ENCODE measurements around the gene CCR9.

CCR9 gene

GRCh38 chr3:45887285-45887684, 942 bp downstream of the CCR9 start:
- H3K4me3 Mint-ChIP-seq, result no peak overlapping the region
- no peak overlapping the region for H3K27ac Mint-ChIP-seq
- no peaks in the 10 kb centered on the region for H3K9me3 Mint-ChIP-seq
- peaks cover 33% of the 10 kb centered on the region for H3K4me1 Mint-ChIP-seq
- ATAC-seq (peak; percentile 45), DNase-seq (ENCODE audit: low spot score in 2 of 2) (no peak)
- no peaks in the 10 kb centered on the region for H3K36me3 Mint-ChIP-seq

GRCh38 chr3:45887759-45888511, 1.6 kb downstream of the CCR9 start:
- H3K4me1 Mint-ChIP-seq, result peaks cover 33% of the 10 kb centered on the region
- DNase-seq (ENCODE audit: low spot score in 2 of 2) (no peak), ATAC-seq (peak; percentile 49)
- no peak overlapping the region for H3K27ac Mint-ChIP-seq
- H3K36me3 Mint-ChIP-seq, result no peaks in the 10 kb centered on the region
- H3K9me3 Mint-ChIP-seq, result no peaks in the 10 kb centered on the region
- no peak overlapping the region for H3K4me3 Mint-ChIP-seq

- DNase-seq (ENCODE audit: low spot score in 2 of 2), result no peak
- Mint-ChIP-seq H3K36me3 (no peaks in the 10 kb centered on the region), H3K4me1 (peaks cover 38% of the 10 kb centered on the region), H3K9me3 (no peaks in the 10 kb centered on the region), H3K4me3 (no peak overlapping the region), H3K27ac (no peak overlapping the region)
- ATAC-seq, result no peak
Measured at GRCh38 chr3:45889337-45889736, 3.0 kb downstream of the CCR9 start.

GRCh38 chr3:45890405-45890804, 4.1 kb downstream of the CCR9 start:
- no peak overlapping the region for H3K27ac Mint-ChIP-seq
- no peaks in the 10 kb centered on the region for H3K36me3 Mint-ChIP-seq
- no peaks in the 10 kb centered on the region for H3K9me3 Mint-ChIP-seq
- no peak for DNase-seq (ENCODE audit: low spot score in 2 of 2)
- H3K4me1 Mint-ChIP-seq, result peaks cover 30% of the 10 kb centered on the region
- no peak for ATAC-seq
- peak overlapping the region; percentile 39 for H3K4me3 Mint-ChIP-seq

- ATAC-seq (no peak), DNase-seq (ENCODE audit: low spot score in 2 of 2) (no peak)
- H3K36me3 Mint-ChIP-seq, result no peaks in the 10 kb centered on the region
- H3K9me3 Mint-ChIP-seq, result no peaks in the 10 kb centered on the region
- no peak overlapping the region for H3K4me3 Mint-ChIP-seq
- H3K4me1 Mint-ChIP-seq, result peaks cover 19% of the 10 kb centered on the region
- no peak overlapping the region for H3K27ac Mint-ChIP-seq
Measured at GRCh38 chr3:45892161-45892560, 5.8 kb downstream of the CCR9 start.

GRCh38 chr3:45894015-45894414, 7.7 kb downstream of the CCR9 start:
- H3K4me1 Mint-ChIP-seq, result peaks cover 15% of the 10 kb centered on the region
- no peaks in the 10 kb centered on the region for H3K9me3 Mint-ChIP-seq
- H3K4me3 Mint-ChIP-seq, result no peak overlapping the region
- no peak for ATAC-seq
- no peaks in the 10 kb centered on the region for H3K36me3 Mint-ChIP-seq
- H3K27ac Mint-ChIP-seq, result no peak overlapping the region
- no peak for DNase-seq (ENCODE audit: low spot score in 2 of 2)

GRCh38 chr3:45895686-45896468, 9.5 kb downstream of the CCR9 start:
- Mint-ChIP-seq H3K36me3 (no peaks in the 10 kb centered on the region), H3K4me3 (no peak overlapping the region), H3K27ac (no peak overlapping the region), H3K4me1 (peaks cover 15% of the 10 kb centered on the region), H3K9me3 (no peaks in the 10 kb centered on the region)
- no peak for ATAC-seq
- no peak for DNase-seq (ENCODE audit: low spot score in 2 of 2)

- Mint-ChIP-seq H3K4me3 (no peak overlapping the region), H3K9me3 (no peaks in the 10 kb centered on the region), H3K4me1 (peaks cover 15% of the 10 kb centered on the region), H3K36me3 (no peaks in the 10 kb centered on the region), H3K27ac (no peak overlapping the region)
- DNase-seq (ENCODE audit: low spot score in 2 of 2), result no peak
- ATAC-seq, result no peak
Measured at GRCh38 chr3:45896956-45897355, 10.6 kb downstream of the CCR9 start.

- Mint-ChIP-seq H3K27ac (no peak overlapping the region), H3K4me3 (no peak overlapping the region), H3K36me3 (no peaks in the 10 kb centered on the region), H3K9me3 (no peaks in the 10 kb centered on the region), H3K4me1 (peaks cover 40% of the 10 kb centered on the region)
- ATAC-seq (peak; percentile 83), DNase-seq (ENCODE audit: low spot score in 2 of 2) (no peak)
Measured at GRCh38 chr3:45904931-45905330, 18.6 kb downstream of the CCR9 start.

- no peak overlapping the region for H3K4me3 Mint-ChIP-seq
- H3K4me1 Mint-ChIP-seq, result peaks cover 47% of the 10 kb centered on the region
- no peak overlapping the region for H3K27ac Mint-ChIP-seq
- DNase-seq (ENCODE audit: low spot score in 2 of 2), result no peak
- H3K36me3 Mint-ChIP-seq, result no peaks in the 10 kb centered on the region
- ATAC-seq, result no peak
- no peaks in the 10 kb centered on the region for H3K9me3 Mint-ChIP-seq
Measured at GRCh38 chr3:45905755-45906154, 19.4 kb downstream of the CCR9 start.

GRCh38 chr3:45906681-45907407, 20.5 kb downstream of the CCR9 start:
- Mint-ChIP-seq H3K36me3 (no peaks in the 10 kb centered on the region), H3K27ac (no peak overlapping the region), H3K4me1 (peaks cover 52% of the 10 kb centered on the region), H3K9me3 (no peaks in the 10 kb centered on the region), H3K4me3 (no peak overlapping the region)
- no peak for ATAC-seq
- no peak for DNase-seq (ENCODE audit: low spot score in 2 of 2)

GRCh38 chr3:45907769-45908705, 21.7 kb downstream of the CCR9 start:
- peak; percentile 81 for ATAC-seq
- no peaks in the 10 kb centered on the region for H3K9me3 Mint-ChIP-seq
- H3K4me3 Mint-ChIP-seq, result peak overlapping the region; percentile 10
- no peaks in the 10 kb centered on the region for H3K36me3 Mint-ChIP-seq
- H3K27ac Mint-ChIP-seq, result no peak overlapping the region
- DNase-seq (ENCODE audit: low spot score in 2 of 2), result no peak
- H3K4me1 Mint-ChIP-seq, result peaks cover 59% of the 10 kb centered on the region

GRCh38 chr3:45908761-45909160, 22.4 kb downstream of the CCR9 start:
- H3K4me1 Mint-ChIP-seq, result peaks cover 59% of the 10 kb centered on the region
- no peaks in the 10 kb centered on the region for H3K9me3 Mint-ChIP-seq
- H3K36me3 Mint-ChIP-seq, result no peaks in the 10 kb centered on the region
- DNase-seq (ENCODE audit: low spot score in 2 of 2) (no peak), ATAC-seq (no peak)
- peak overlapping the region; percentile 10 for H3K4me3 Mint-ChIP-seq
- H3K27ac Mint-ChIP-seq, result no peak overlapping the region

- H3K4me3 Mint-ChIP-seq, result no peak overlapping the region
- DNase-seq (ENCODE audit: low spot score in 2 of 2) (no peak), ATAC-seq (no peak)
- H3K36me3 Mint-ChIP-seq, result no peaks in the 10 kb centered on the region
- H3K4me1 Mint-ChIP-seq, result peaks cover 61% of the 10 kb centered on the region
- H3K9me3 Mint-ChIP-seq, result no peaks in the 10 kb centered on the region
- H3K27ac Mint-ChIP-seq, result no peak overlapping the region
Measured at GRCh38 chr3:45909542-45909941, 23.2 kb downstream of the CCR9 start.

- Mint-ChIP-seq H3K4me3 (no peak overlapping the region), H3K27ac (no peak overlapping the region), H3K4me1 (peaks cover 67% of the 10 kb centered on the region), H3K36me3 (peaks cover 6% of the 10 kb centered on the region), H3K9me3 (no peaks in the 10 kb centered on the region)
- ATAC-seq (no peak), DNase-seq (ENCODE audit: low spot score in 2 of 2) (no peak)
Measured at GRCh38 chr3:45910892-45911291, 24.5 kb downstream of the CCR9 start.

All from stimulated activated effector memory CD8-positive, alpha-beta T cell treated with anti-CD3 and anti-CD28 coated beads, Interleukin-12 subunit alpha, Interleukin-12 subunit beta, amount 100 ng/mL, for 72 hours (primary cell).